ENCODE measurements around the gene BIN1.

DNA sequence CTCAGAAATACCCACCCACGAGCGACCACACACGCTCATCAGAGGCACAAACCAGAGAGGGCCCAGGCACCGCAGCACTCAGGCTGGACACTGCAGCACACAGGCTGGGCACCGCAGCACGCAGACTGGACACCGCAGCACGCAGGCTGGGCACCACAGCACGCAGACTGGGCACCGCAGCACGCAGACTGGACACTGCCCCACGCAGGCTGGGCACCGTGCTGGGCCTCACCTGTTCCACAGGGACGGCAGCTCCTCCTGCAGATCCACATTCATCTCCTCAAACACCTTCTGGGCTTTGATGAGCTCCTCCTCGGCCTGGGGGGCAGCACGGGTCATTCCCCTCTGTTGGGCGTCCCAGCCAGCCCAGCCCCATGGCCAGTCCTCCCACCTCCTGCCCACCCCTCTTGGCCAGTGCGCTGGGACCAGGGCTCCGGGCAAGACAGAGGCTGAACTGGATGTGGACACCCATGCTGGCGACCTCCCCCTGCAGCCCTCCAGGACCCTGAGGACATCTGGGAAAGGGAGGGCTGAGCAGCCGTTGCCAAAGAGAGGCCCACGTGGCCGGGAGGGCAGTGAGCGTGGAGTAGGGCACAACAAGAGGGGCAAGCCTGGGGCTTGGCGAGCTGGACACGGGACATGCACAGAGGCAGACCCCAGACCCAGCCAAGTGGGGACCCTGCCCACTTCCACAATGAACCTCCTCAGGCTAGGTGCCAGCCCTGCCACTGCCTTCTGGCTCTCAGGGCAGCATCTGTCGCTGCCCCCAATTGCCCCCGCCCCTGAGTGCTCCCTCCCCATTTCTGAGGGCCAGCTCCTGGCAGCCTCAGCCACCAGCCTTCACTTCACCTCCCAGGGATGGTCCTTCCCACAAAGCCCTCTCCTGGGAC lies 43.0 kb downstream of the BIN1 start:
- TF ChIP-seq, protein P1, sequence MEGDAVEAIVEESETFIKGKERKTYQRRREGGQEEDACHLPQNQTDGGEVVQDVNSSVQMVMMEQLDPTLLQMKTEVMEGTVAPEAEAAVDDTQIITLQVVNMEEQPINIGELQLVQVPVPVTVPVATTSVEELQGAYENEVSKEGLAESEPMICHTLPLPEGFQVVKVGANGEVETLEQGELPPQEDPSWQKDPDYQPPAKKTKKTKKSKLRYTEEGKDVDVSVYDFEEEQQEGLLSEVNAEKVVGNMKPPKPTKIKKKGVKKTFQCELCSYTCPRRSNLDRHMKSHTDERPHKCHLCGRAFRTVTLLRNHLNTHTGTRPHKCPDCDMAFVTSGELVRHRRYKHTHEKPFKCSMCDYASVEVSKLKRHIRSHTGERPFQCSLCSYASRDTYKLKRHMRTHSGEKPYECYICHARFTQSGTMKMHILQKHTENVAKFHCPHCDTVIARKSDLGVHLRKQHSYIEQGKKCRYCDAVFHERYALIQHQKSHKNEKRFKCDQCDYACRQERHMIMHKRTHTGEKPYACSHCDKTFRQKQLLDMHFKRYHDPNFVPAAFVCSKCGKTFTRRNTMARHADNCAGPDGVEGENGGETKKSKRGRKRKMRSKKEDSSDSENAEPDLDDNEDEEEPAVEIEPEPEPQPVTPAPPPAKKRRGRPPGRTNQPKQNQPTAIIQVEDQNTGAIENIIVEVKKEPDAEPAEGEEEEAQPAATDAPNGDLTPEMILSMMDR (IDR thresholded peaks at IDR 0.05) = no peak
- TF ChIP-seq POLR2A (IDR thresholded peaks at IDR 0.05) = no peak
